IMR-90 (cell line): ENCODE results near the gene ARHGAP18. TPM values are rescaled to one million over a fixed set of nuclear protein-coding genes. Genes with fewer than 3 reads are reported as not detected.

Experiments used
- ATAC-seq: fragments of 200-7000 bp; cut with Tn5 transposase; 2 replicates; pipeline ENCODE4 v1.9.1; 2020; ENCODE audit warnings: low read depth, mild to moderate bottlenecking, moderate library complexity
- BruUV-seq: library from RNA; stranded (reverse); fragments of 400-500 nt; replicated peaks from 2 replicates; lab custom pipeline; 2021; lab: Mats Ljungman, UMichigan
- CTCF ChIA-PET: fragments of 300-600 bp; formaldehyde crosslinking; extraction: SDS; loops from one replicate; lab custom pipeline; 2021; ENCODE audit warnings: antibody characterized with exemption; lab: Yijun Ruan, JAX
- POLR2A ChIA-PET: fragments of 300-600 bp; sonication (Branson Sonifier 250); formaldehyde crosslinking; loops from one replicate; lab custom pipeline; 2022; ENCODE audit warnings: antibody characterized with exemption; ENCODE audit not compliant: unreplicated experiment; lab: Charles Lee
- DNase-seq: peaks from one replicate; pipeline ENCODE4 v3.0.0; 2013
- H2AFZ ChIP-seq: replicated peaks from 2 replicates; pipeline ENCODE3; 2013; ENCODE audit warnings: low read length, mild to moderate bottlenecking; ENCODE audit not compliant: poor library complexity
- H2AK5ac ChIP-seq: 2 replicates; pipeline ENCODE4 v1.6.1; 2013; ENCODE audit warnings: low read depth, low read length, inconsistent platforms
- H2AK9ac ChIP-seq: replicated peaks from 2 replicates; pipeline ENCODE3; 2013; ENCODE audit warnings: mild to moderate bottlenecking, low read depth, low read length, moderate library complexity; ENCODE audit not compliant: poor library complexity
- H2BK120ac ChIP-seq: 2 replicates; pipeline ENCODE4 v1.6.1; 2013; ENCODE audit warnings: low read depth, low read length, inconsistent platforms
- H2BK15ac ChIP-seq: 3 replicates; pipeline ENCODE4 v1.6.1; 2013; ENCODE audit warnings: low read depth, low read length, inconsistent platforms
- H2BK20ac ChIP-seq: 2 replicates; pipeline ENCODE4 v1.6.1; 2013; ENCODE audit warnings: low read depth, mild to moderate bottlenecking, inconsistent platforms, low read length, moderate library complexity
- H2BK5ac ChIP-seq: 2 replicates; pipeline ENCODE4 v1.6.1; 2013; ENCODE audit warnings: mild to moderate bottlenecking, low read depth, low read length, inconsistent platforms; ENCODE audit not compliant: poor library complexity, severe bottlenecking
- H3K14ac ChIP-seq: replicated peaks from 2 replicates; pipeline ENCODE4 v1.6.1; 2013; ENCODE audit warnings: low read depth, low read length, inconsistent platforms
- H3K18ac ChIP-seq: 2 replicates; pipeline ENCODE4 v1.6.1; 2013; ENCODE audit warnings: low read depth, low read length, control low read depth
- H3K23ac ChIP-seq: 2 replicates; pipeline ENCODE4 v1.6.1; 2013; ENCODE audit warnings: low read depth, low read length, inconsistent platforms
- H3K27ac ChIP-seq: 2 replicates; pipeline ENCODE4 v1.5.1; 2013; ENCODE audit warnings: mild to moderate bottlenecking, control low read depth, low read length; ENCODE audit not compliant: insufficient read depth
- H3K27me3 ChIP-seq: 2 replicates; pipeline ENCODE4 v1.6.1; 2013; ENCODE audit warnings: low read length; ENCODE audit not compliant: control insufficient read depth, insufficient read depth
- H3K36me3 ChIP-seq: 2 replicates; pipeline ENCODE4 v1.6.1; 2013; ENCODE audit warnings: low read length, mixed read lengths; ENCODE audit not compliant: control insufficient read depth, insufficient read depth
- H3K4ac ChIP-seq: 2 replicates; pipeline ENCODE4 v1.6.1; 2013; ENCODE audit warnings: low read depth, low read length, inconsistent platforms
- H3K4me1 ChIP-seq: 2 replicates; pipeline ENCODE4 v1.6.1; 2013; ENCODE audit warnings: low read length, mixed read lengths; ENCODE audit not compliant: control insufficient read depth, insufficient read depth
- H3K4me2 ChIP-seq: 2 replicates; pipeline ENCODE4 v1.6.1; 2013; ENCODE audit warnings: low read depth, mild to moderate bottlenecking, control low read depth, low read length, moderate library complexity
- H3K4me3 ChIP-seq: 2 replicates; pipeline ENCODE4 v1.5.1; 2013; ENCODE audit warnings: low read depth, mild to moderate bottlenecking, control low read depth, low read length, moderate library complexity; ENCODE audit not compliant: insufficient read depth
- H3K56ac ChIP-seq: 2 replicates; pipeline ENCODE4 v1.6.1; 2013; ENCODE audit warnings: low read length, inconsistent platforms; ENCODE audit not compliant: insufficient read depth; ENCODE audit errors: extremely low read depth
- H3K79me1 ChIP-seq, 2 experiments: 2 replicates each; pipeline ENCODE4 v1.6.1; 2013; ENCODE audit warnings: low read length in 2 of 2, inconsistent platforms in 1 of 2, low read depth in 1 of 2
- H3K9ac ChIP-seq: 2 replicates; pipeline ENCODE4 v1.6.1; 2013; ENCODE audit warnings: low read depth, low read length, control low read depth
- H3K9me1 ChIP-seq: 2 replicates; pipeline ENCODE4 v1.6.1; 2013; ENCODE audit warnings: low read length, inconsistent platforms; ENCODE audit not compliant: insufficient read depth
- H3K9me3 ChIP-seq: 2 replicates; pipeline ENCODE4 v1.6.1; 2013; ENCODE audit warnings: low read length; ENCODE audit not compliant: control insufficient read depth, insufficient read depth
- H4K20me1 ChIP-seq: 2 replicates; pipeline ENCODE4 v1.6.1; 2013; ENCODE audit warnings: low read length, inconsistent platforms; ENCODE audit not compliant: insufficient read depth
- H4K5ac ChIP-seq: 2 replicates; pipeline ENCODE4 v1.6.1; 2013; ENCODE audit warnings: mild to moderate bottlenecking, low read depth, low read length, control low read depth
- H4K8ac ChIP-seq, 2 experiments: 2 replicates each; pipeline ENCODE4 v1.6.1; 2013; ENCODE audit warnings: low read depth in 2 of 2, low read length in 2 of 2, control low read depth in 1 of 2, inconsistent platforms in 1 of 2
- H4K91ac ChIP-seq: 2 replicates; pipeline ENCODE4 v1.6.1; 2013; ENCODE audit warnings: low read depth, low read length, inconsistent platforms; ENCODE audit not compliant: insufficient read depth
- BHLHE40 ChIP-seq: fragments of 150-350 bp; IDR thresholded peaks from 2 replicates; pipeline ENCODE4 v1.6.1; 2016; ENCODE audit warnings: mild to moderate bottlenecking, low read depth, low read length
- CEBPB ChIP-seq: IDR thresholded peaks from 2 replicates; pipeline ENCODE4 v1.6.1; 2012; ENCODE audit warnings: low read depth, low read length, improper control_type of control experiment
- CHD1 ChIP-seq: IDR thresholded peaks from 2 replicates; pipeline ENCODE4 v1.6.1; 2012; ENCODE audit warnings: low read depth, low read length, improper control_type of control experiment
- CTCF ChIP-seq: conservative IDR thresholded peaks from 2 replicates; pipeline ENCODE4 v1.5.1; 2012; ENCODE audit warnings: mild to moderate bottlenecking, low read depth, low read length, improper control_type of control experiment
- ELK1 ChIP-seq: fragments of 150-350 bp; IDR thresholded peaks from 2 replicates; pipeline ENCODE4 v1.6.1; 2016; ENCODE audit warnings: low read depth, mild to moderate bottlenecking, low read length, moderate library complexity, borderline replicate concordance
- FOS ChIP-seq: fragments of 150-350 bp; IDR thresholded peaks from 2 replicates; pipeline ENCODE4 v1.6.1; 2016; ENCODE audit warnings: low read depth, low read length
- MAFK ChIP-seq: IDR thresholded peaks from 2 replicates; pipeline ENCODE4 v1.6.1; 2012; ENCODE audit warnings: low read depth, low read length, improper control_type of control experiment
- MAZ ChIP-seq: IDR thresholded peaks from 2 replicates; pipeline ENCODE4 v1.6.1; 2012; ENCODE audit warnings: low read depth, mild to moderate bottlenecking, low read length, improper control_type of control experiment, moderate library complexity, borderline replicate concordance
- MXI1 ChIP-seq: IDR thresholded peaks from 2 replicates; pipeline ENCODE4 v1.6.1; 2012; ENCODE audit warnings: low read depth, mild to moderate bottlenecking, low read length, moderate library complexity, borderline replicate concordance
- NFE2L2 ChIP-seq: fragments of 150-350 bp; IDR thresholded peaks from 2 replicates; pipeline ENCODE4 v1.6.1; 2016; ENCODE audit warnings: low read depth, mild to moderate bottlenecking, low read length
- POLR2A ChIP-seq: IDR thresholded peaks from 2 replicates; pipeline ENCODE4 v1.6.1; 2012; ENCODE audit warnings: mild to moderate bottlenecking, low read depth, low read length
- RAD21 ChIP-seq: IDR thresholded peaks from 2 replicates; pipeline ENCODE4 v1.6.1; 2012; ENCODE audit warnings: low read length, improper control_type of control experiment
- RCOR1 ChIP-seq: IDR thresholded peaks from 2 replicates; pipeline ENCODE4 v1.6.1; 2012; ENCODE audit warnings: mild to moderate bottlenecking, low read length, improper control_type of control experiment; ENCODE audit not compliant: insufficient replicate concordance
- RFX5 ChIP-seq: IDR thresholded peaks from 2 replicates; pipeline ENCODE4 v1.8.0; 2012; ENCODE audit warnings: low read depth, mild to moderate bottlenecking, low read length, moderate library complexity
- SMC3 ChIP-seq: fragments of 150-350 bp; IDR thresholded peaks from 2 replicates; pipeline ENCODE4 v1.6.1; 2016; ENCODE audit warnings: low read depth, mild to moderate bottlenecking, antibody characterized with exemption, low read length, moderate library complexity
- USF2 ChIP-seq: fragments of 150-350 bp; IDR thresholded peaks from 2 replicates; pipeline ENCODE4 v1.6.1; 2017; ENCODE audit warnings: mild to moderate bottlenecking, antibody characterized with exemption, low read length, low read depth
- WGBS, 2 experiments: methylation state at CpG; one replicate each; pipeline versions ENCODE4 v1.1.5 to v1.1.7; 2013; ENCODE audit warnings: missing lambda C conversion rate in 2 of 2; ENCODE audit not compliant: insufficient read length in 1 of 2; ENCODE audit errors: extremely low coverage in 2 of 2; 5-methylcytosine and 5-hydroxymethylcytosine counted together
- dilution Hi-C: fragments of 300-500 bp; cut with HindIII; formaldehyde crosslinking; loops from one replicate; pipeline ENCODE4 v1.14.3; 2018; ENCODE audit warnings: low sequenced_read_pairs; ENCODE audit not compliant: unreplicated experiment
- in situ Hi-C: fragments of 300-500 bp; cut with MboI; formaldehyde crosslinking; loops from 3 replicates; pipeline ENCODE4 v1.14.3; 2019; ENCODE audit warnings: low sequenced_read_pairs, inconsistent platforms, mixed read lengths
- intact Hi-C: fragments of 100-400 bp; cut with micrococcal nuclease; formaldehyde crosslinking; loops from 2 replicates; pipeline ENCODE4 v1.10.0; 2022
- polyA plus RNA-seq, 3 experiments: library from polyadenylated mRNA; depleted of rRNA; stranded (reverse); fragments of >200 nt; gene quantifications; 2 replicates each; pipeline ENCODE4 v1.2.3, GENCODE V29; 2012; ENCODE audit warnings: low replicate concordance in 1 of 3
- total RNA-seq: library from RNA; depleted of rRNA; stranded (reverse); fragments of >200 nt; gene quantifications from 2 replicates; pipeline ENCODE4 v1.2.3, GENCODE V29; 2012

The ARHGAP18 gene
- total and polyA plus RNA-seq, 2 of the 4 experiments (the other 2 are of a cell fraction), result 6.2 to 17.0 TPM

GRCh38 chr6:129747588-129748112, 37.7 kb upstream of the ARHGAP18 start:
- Histone ChIP-seq H3K18ac (no peak overlapping the region), H4K91ac (no peak overlapping the region), H2AFZ (no peak overlapping the region), H4K5ac (no peak overlapping the region), H3K9me1 (peaks cover 3% of the 10 kb centered on the region; the same call in 1 of the 2 replicates), H3K4ac (no peak overlapping the region; the same call in 1 of the 2 replicates), H3K9ac (no peak overlapping the region), H3K79me1 (0 out of 4 replicates have a peak, but pooled peaks cover 0 to 4% of the 10 kb centered on the region in 2 experiments), H3K56ac (no peak overlapping the region), H2BK20ac (peak overlapping the region; percentile 57; the same call in 1 of the 2 replicates), H3K23ac (no peak overlapping the region), H3K27me3 (no peaks in the 10 kb centered on the region), H3K36me3 (no peaks in the 10 kb centered on the region), H2BK5ac (no peak overlapping the region), H3K27ac (no peak overlapping the region), H2BK120ac (peak overlapping the region; percentile 62; the same call in 1 of the 2 replicates), H3K14ac (no peak overlapping the region), H2AK9ac (no peak overlapping the region), H2AK5ac (no peak overlapping the region), H4K20me1 (no peaks in the 10 kb centered on the region), H3K4me2 (no peak overlapping the region), H2BK15ac (no peak overlapping the region; the same call in 2 of the 3 replicates), H3K4me1 (peaks cover 16% of the 10 kb centered on the region), H3K4me3 (no peak overlapping the region), H4K8ac (no peak overlapping the region; a peak in 1 of 4 replicates), H3K9me3 (no peaks in the 10 kb centered on the region)
- ChIA-PET POLR2A (no interaction called here), CTCF (interaction anchor here (1.6 kb wide), 1 partner anchor 20 kb away, joined by 3 read pairs; no protein-coding TSS in a partner anchor)
- dilution Hi-C loops (no loop called here), intact Hi-C loops (no loop called here), in situ Hi-C loops (loop anchor here (10.0 kb wide), 1 partner anchor 133 kb away; no protein-coding TSS in a partner anchor)
- no peak for DNase-seq
- no CpG with 5 or more reads among the region's 4 CpGs for WGBS, 2 experiments
- BruUV-seq, result no TSS peak
- ATAC-seq, result no peak
- TF ChIP-seq FOS, result no peak
- no peak for TF ChIP-seq MAFK
- no peak for TF ChIP-seq CHD1
- TF ChIP-seq RAD21, result no peak
- no peak for TF ChIP-seq CEBPB
- no peak for TF ChIP-seq CTCF
- no peak for TF ChIP-seq ELK1
- no peak for TF ChIP-seq RCOR1
- no peak for TF ChIP-seq BHLHE40
- no peak for TF ChIP-seq MAZ
- TF ChIP-seq USF2, result no peak
- no peak for TF ChIP-seq MXI1
- TF ChIP-seq POLR2A, result no peak
- TF ChIP-seq RFX5, result no peak
- no peak for TF ChIP-seq NFE2L2
- no peak for TF ChIP-seq SMC3
